GM10248 (cell line): ENCODE data around the gene FBXO21.
"Not testable (repeated sequence)": the region's sequence is repeated elsewhere in the genome, so short reads cannot be mapped to it uniquely, and the experiment has no call there.

Source experiments
- CTCF ChIA-PET: fragments of 300-600 bp; sonication (Branson Sonifier 250); formaldehyde crosslinking; extraction: SDS; loops from one replicate; lab custom pipeline; 2021; ENCODE audit warnings: antibody characterized with exemption; lab: Yijun Ruan, JAX
- POLR2A ChIA-PET: fragments of 350-650 bp; sonication (Branson Sonifier 250); formaldehyde crosslinking; extraction: SDS; loops from one replicate; lab custom pipeline; 2020; ENCODE audit warnings: antibody characterized with exemption; lab: Yijun Ruan, JAX
- DNase-seq: peaks from one replicate; pipeline ENCODE4 v3.0.0; 2012; ENCODE audit errors: extremely low spot score
- TF ChIP-seq, protein P1 (sequence below): IDR thresholded peaks from 2 replicates; pipeline ENCODE4 v1.5.1; 2012; ENCODE audit warnings: mild to moderate bottlenecking, low read depth; ENCODE audit errors: extremely low read depth, missing control alignments, control extremely low read depth

Gene FBXO21

DNA sequence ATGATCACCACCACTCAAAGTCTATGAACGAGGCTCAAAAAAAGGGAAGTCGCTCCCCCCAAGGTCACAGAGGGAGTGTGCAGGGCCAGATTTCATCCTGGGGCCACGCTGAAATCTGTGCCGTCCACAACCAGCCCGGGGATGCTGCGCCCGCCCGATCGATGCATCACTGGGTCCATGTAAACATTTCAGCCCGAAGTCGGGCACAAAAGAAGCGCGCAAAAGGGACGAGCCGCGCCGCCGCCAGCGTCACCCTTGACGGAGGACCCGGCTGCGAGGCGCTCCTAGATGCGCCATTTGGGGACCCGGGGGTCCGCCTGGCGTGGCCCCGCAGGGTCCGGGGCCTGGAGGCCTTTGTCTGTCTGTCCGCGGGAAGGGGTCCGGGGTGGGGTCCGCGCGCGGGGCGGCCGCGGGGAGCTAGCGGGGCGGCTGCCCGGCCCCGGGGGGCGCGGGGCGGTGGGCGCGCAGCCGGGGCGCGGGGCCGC lies 503 bp downstream of the FBXO21 start:
- POLR2A ChIA-PET = no interaction called here
- DNase-seq = peak; percentile 56
- CTCF ChIA-PET = no interaction called here

GRCh38 chr12:117188961-117189724 lies 1.1 kb downstream of the FBXO21 start:
- ChIA-PET CTCF (no interaction called here), POLR2A (interaction anchor here (0.7 kb wide), 1 partner anchor 197 kb away, joined by 4 read pairs; no protein-coding TSS in a partner anchor)
- TF ChIP-seq, protein P1, sequence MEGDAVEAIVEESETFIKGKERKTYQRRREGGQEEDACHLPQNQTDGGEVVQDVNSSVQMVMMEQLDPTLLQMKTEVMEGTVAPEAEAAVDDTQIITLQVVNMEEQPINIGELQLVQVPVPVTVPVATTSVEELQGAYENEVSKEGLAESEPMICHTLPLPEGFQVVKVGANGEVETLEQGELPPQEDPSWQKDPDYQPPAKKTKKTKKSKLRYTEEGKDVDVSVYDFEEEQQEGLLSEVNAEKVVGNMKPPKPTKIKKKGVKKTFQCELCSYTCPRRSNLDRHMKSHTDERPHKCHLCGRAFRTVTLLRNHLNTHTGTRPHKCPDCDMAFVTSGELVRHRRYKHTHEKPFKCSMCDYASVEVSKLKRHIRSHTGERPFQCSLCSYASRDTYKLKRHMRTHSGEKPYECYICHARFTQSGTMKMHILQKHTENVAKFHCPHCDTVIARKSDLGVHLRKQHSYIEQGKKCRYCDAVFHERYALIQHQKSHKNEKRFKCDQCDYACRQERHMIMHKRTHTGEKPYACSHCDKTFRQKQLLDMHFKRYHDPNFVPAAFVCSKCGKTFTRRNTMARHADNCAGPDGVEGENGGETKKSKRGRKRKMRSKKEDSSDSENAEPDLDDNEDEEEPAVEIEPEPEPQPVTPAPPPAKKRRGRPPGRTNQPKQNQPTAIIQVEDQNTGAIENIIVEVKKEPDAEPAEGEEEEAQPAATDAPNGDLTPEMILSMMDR = no peak
- no peak for DNase-seq

More for the DNA sequence above, 503 bp downstream of the FBXO21 start:
- TF ChIP-seq, protein P1 = no peak

- POLR2A ChIA-PET = interaction anchor here (0.7 kb wide), 1 partner anchor 196 kb away, joined by 4 read pairs; no protein-coding TSS in a partner anchor
- TF ChIP-seq, protein P1 = no peak
- DNase-seq = no peak
- CTCF ChIA-PET = no interaction called here
Measured at GRCh38 chr12:117188121-117188665, 2.1 kb downstream of the FBXO21 start.

- CTCF ChIA-PET = interaction anchor here (0.6 kb wide), 1 partner anchor 13 kb away, joined by 3 read pairs; no protein-coding TSS in a partner anchor
Measured at GRCh38 chr12:117187421-117187820, 2.8 kb downstream of the FBXO21 start.

GRCh38 chr12:117182866-117183265 lies 7.4 kb downstream of the FBXO21 start:
- TF ChIP-seq, protein P1 = no peak
- POLR2A ChIA-PET = no interaction called here
- CTCF ChIA-PET = interaction anchor here (1.7 kb wide), 1 partner anchor 19 kb away, joined by 3 read pairs; no protein-coding TSS in a partner anchor
- no peak for DNase-seq

More at GRCh38 chr12:117187421-117187820, 2.8 kb downstream of the FBXO21 start:
- DNase-seq = no peak
- POLR2A ChIA-PET = no interaction called here
- TF ChIP-seq, protein P1 = no peak

DNA sequence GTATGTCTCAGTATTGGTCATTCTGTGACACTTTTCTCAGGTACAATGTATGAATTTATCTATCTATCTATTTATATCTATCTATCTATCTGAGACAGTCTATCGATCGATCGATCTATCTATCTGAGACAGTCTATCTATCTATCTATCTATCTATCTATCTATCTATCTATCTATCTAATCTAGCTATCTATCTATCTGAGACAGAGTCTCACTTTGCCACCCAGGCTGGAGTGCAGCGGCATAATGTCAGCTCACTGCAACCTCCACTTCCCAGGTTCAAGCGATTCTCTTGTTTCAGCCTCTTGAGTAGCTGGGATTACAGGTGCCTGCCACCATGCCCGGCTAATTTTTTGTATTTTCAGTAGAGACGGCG lies 8.8 kb downstream of the FBXO21 start:
- POLR2A ChIA-PET, DNase-seq: not testable (repeated sequence)
- CTCF ChIA-PET = interaction anchor here (1.7 kb wide), 1 partner anchor 17 kb away, joined by 3 read pairs; no protein-coding TSS in a partner anchor
